Cerebellar cortex (tissue), 1 donor: Measurements from ENCODE around the gene THOC1.
"Not testable (repeated sequence)": the region's sequence is repeated elsewhere in the genome, so short reads cannot be mapped to it uniquely, and the experiment has no call there.

Experiments
- DNase-seq: peaks from one replicate; pipeline ENCODE4 v3.0.0-alpha.2; 2015; ENCODE audit warnings: low spot score

The THOC1 gene

GRCh38 chr18:267688-268552, at the start of gene THOC1:
Gene THOC1, minus strand, starts transcription at chr18:268047. Its CDS starts 28 bp downstream, at chr18:268019.
- peak; percentile 90 for DNase-seq

GRCh38 chr18:317618-318017, 49.8 kb upstream of the THOC1 start:
- DNase-seq, result no peak

- DNase-seq, result no peak
These were observed 48.5 kb upstream of the THOC1 start for GRCh38 chr18:316393-316792.

- no peak for DNase-seq
These were observed 46.1 kb upstream of the THOC1 start for GRCh38 chr18:313931-314330.

GRCh38 chr18:312415-312814, 44.6 kb upstream of the THOC1 start:
- no peak for DNase-seq

GRCh38 chr18:310042-310441, 42.2 kb upstream of the THOC1 start:
- DNase-seq, result no peak

- DNase-seq, result not testable (repeated sequence)
These were observed 40.2 kb upstream of the THOC1 start for GRCh38 chr18:308086-308485.

GRCh38 chr18:306608-307255, 38.9 kb upstream of the THOC1 start:
- no peak for DNase-seq

- DNase-seq, result no peak
These were observed 37.2 kb upstream of the THOC1 start for GRCh38 chr18:305003-305501.

- DNase-seq, result no peak
These were observed 35.8 kb upstream of the THOC1 start for GRCh38 chr18:303607-304006.

- no peak for DNase-seq
These were observed 35.2 kb upstream of the THOC1 start for GRCh38 chr18:303011-303410.

GRCh38 chr18:302097-302496, 34.2 kb upstream of the THOC1 start:
- no peak for DNase-seq

- no peak for DNase-seq
These were observed 30.1 kb upstream of the THOC1 start for GRCh38 chr18:297936-298335.

GRCh38 chr18:295756-296490, 28.1 kb upstream of the THOC1 start:
- DNase-seq, result no peak

GRCh38 chr18:294566-294965, 26.7 kb upstream of the THOC1 start:
- DNase-seq, result no peak

GRCh38 chr18:293536-293935, 25.7 kb upstream of the THOC1 start:
- no peak for DNase-seq

- DNase-seq, result no peak
These were observed 24.4 kb upstream of the THOC1 start for GRCh38 chr18:292271-292670.

- not testable (repeated sequence) for DNase-seq
These were observed 22.1 kb upstream of the THOC1 start for GRCh38 chr18:289970-290369.

GRCh38 chr18:289026-289425, 21.2 kb upstream of the THOC1 start:
- DNase-seq, result no peak

- peak; percentile 8 for DNase-seq
These were observed 18.9 kb upstream of the THOC1 start for GRCh38 chr18:286515-287310.

- no peak for DNase-seq
These were observed 18.0 kb upstream of the THOC1 start for GRCh38 chr18:285817-286216.

- no peak for DNase-seq
These were observed 7.6 kb upstream of the THOC1 start for GRCh38 chr18:275486-275885.
